Smooth muscle cell (in vitro differentiated cells): ENCODE measurements around the gene SLC26A8. TPM values are rescaled to one million over a fixed set of nuclear protein-coding genes. Genes with fewer than 3 reads are reported as not detected.

Experiments
- DNase-seq: peaks from one replicate; lab custom pipeline; 2025; ENCODE audit not compliant: unreplicated experiment; lab: John Stamatoyannopoulos, UW
- H2AFZ ChIP-seq: fragments of 200-600 bp; sonication (generic); 2 replicates; pipeline ENCODE4 v1.6.0; 2016; ENCODE audit warnings: antibody characterized with exemption, low read depth, mild to moderate bottlenecking
- H3F3A ChIP-seq: fragments of 200-600 bp; sonication (generic); 2 replicates; pipeline ENCODE4 v1.6.0; 2017; ENCODE audit warnings: antibody characterized with exemption, low read depth
- H3K27ac ChIP-seq: fragments of 200-600 bp; sonication (generic); 2 replicates; pipeline ENCODE4 v1.5.1; 2016; ENCODE audit warnings: low read depth, mild to moderate bottlenecking
- H3K27me3 ChIP-seq: fragments of 200-600 bp; sonication (generic); 2 replicates; pipeline ENCODE4 v1.6.1; 2016; ENCODE audit warnings: low read depth, mild to moderate bottlenecking
- H3K36me3 ChIP-seq: fragments of 200-600 bp; sonication (generic); 2 replicates; pipeline ENCODE4 v1.5.1; 2016; ENCODE audit warnings: low read depth
- H3K4me1 ChIP-seq: fragments of 200-600 bp; sonication (generic); 2 replicates; pipeline ENCODE4 v1.5.1; 2016; ENCODE audit warnings: low read depth
- H3K4me2 ChIP-seq: fragments of 200-600 bp; sonication (generic); 2 replicates; pipeline ENCODE4 v1.6.0; 2016; ENCODE audit warnings: mild to moderate bottlenecking
- H3K4me3 ChIP-seq: fragments of 200-600 bp; sonication (generic); 2 replicates; pipeline ENCODE4 v1.5.1; 2016; ENCODE audit warnings: mild to moderate bottlenecking
- H3K79me2 ChIP-seq: fragments of 200-600 bp; sonication (generic); 2 replicates; pipeline ENCODE4 v1.6.0; 2016; ENCODE audit warnings: low read depth, mild to moderate bottlenecking
- H3K9ac ChIP-seq: fragments of 200-600 bp; sonication (generic); 2 replicates; pipeline ENCODE4 v1.6.0; 2016; ENCODE audit warnings: low read depth
- H3K9me3 ChIP-seq: fragments of 200-600 bp; sonication (generic); replicated peaks from 2 replicates; pipeline ENCODE4 v1.5.1; 2016; ENCODE audit warnings: low read depth
- H4K20me1 ChIP-seq: fragments of 200-600 bp; sonication (generic); 2 replicates; pipeline ENCODE4 v1.6.0; 2016; ENCODE audit warnings: low read depth
- CTCF ChIP-seq: fragments of 200-600 bp; sonication (generic); IDR thresholded peaks from 2 replicates; pipeline ENCODE4 v1.5.1; 2017; ENCODE audit warnings: borderline replicate concordance, mild to moderate bottlenecking, antibody characterized with exemption; ENCODE audit not compliant: insufficient read depth, poor library complexity, severe bottlenecking
- WGBS: methylation state at CpG from one replicate; pipeline ENCODE4 v1.1.7; 2016; ENCODE audit warnings: low lambda C conversion rate; 5-methylcytosine and 5-hydroxymethylcytosine counted together
- polyA plus RNA-seq: library from polyadenylated mRNA; unstranded; fragments of >200 nt; fragmentation: Nextera tagmentation; extraction: Ambion mirVana; gene quantifications from 2 replicates; pipeline ENCODE4 v1.2.1, GENCODE V29; 2016
- total RNA-seq: library from RNA; depleted of rRNA; stranded (reverse); fragments of >200 nt; gene quantifications from 2 replicates; pipeline ENCODE4 v1.2.3, GENCODE V29; 2014

SLC26A8 gene
- total and polyA plus RNA-seq, 2 experiments from 2014 or later = 0.09 TPM; not detected in 1

- peaks cover 76% of the 10 kb centered on the region for H3K79me2 ChIP-seq
- H3K9me3 ChIP-seq = no peaks in the 10 kb centered on the region
- H2AFZ ChIP-seq = no peak overlapping the region
- no peaks in the 10 kb centered on the region for H3F3A ChIP-seq
- no peak for DNase-seq
- H3K27me3 ChIP-seq = no peaks in the 10 kb centered on the region
- H3K27ac ChIP-seq = peak overlapping the region; percentile 79
- no peak for TF ChIP-seq CTCF
- peak overlapping the region; percentile 0 for H3K4me2 ChIP-seq
- H3K4me1 ChIP-seq = peaks cover 4% of the 10 kb centered on the region
- H3K4me3 ChIP-seq = no peak overlapping the region
- H3K36me3 ChIP-seq = no peaks in the 10 kb centered on the region
- 76% methylated on average over 2 of the region's 2 CpGs for WGBS
- peaks cover 30% of the 10 kb centered on the region for H4K20me1 ChIP-seq
- H3K9ac ChIP-seq = no peak overlapping the region
These were observed 129.7 kb downstream of the SLC26A8 start for GRCh38 chr6:35894776-35895175.

Other genes with a start within 250 kb of the SLC26A8 start
- not detected in 2 replicates for gene CLPSL2, start 248.0 kb downstream of the SLC26A8 start, total RNA-seq
- 1.9 and 2.0 TPM in 2 replicates for gene CLPSL2, start 248.0 kb downstream of the SLC26A8 start, polyA plus RNA-seq
- not detected in 2 replicates for gene CLPSL1, start 243.6 kb downstream of the SLC26A8 start, total RNA-seq
- gene CLPSL1, start 243.6 kb downstream of the SLC26A8 start, polyA plus RNA-seq = not detected in 2 replicates
- gene CLPS, start 227.3 kb downstream of the SLC26A8 start, total RNA-seq = not detected in 2 replicates
- not detected in 2 replicates for gene CLPS, start 227.3 kb downstream of the SLC26A8 start, polyA plus RNA-seq
- not detected in 2 replicates for gene LHFPL5, start 219.3 kb downstream of the SLC26A8 start, total RNA-seq
- gene LHFPL5, start 219.3 kb downstream of the SLC26A8 start, polyA plus RNA-seq = not detected in 2 replicates
- gene SRPK1, start 103.5 kb downstream of the SLC26A8 start, total RNA-seq = 45.7 and 57.8 TPM in 2 replicates
- gene SRPK1, start 103.5 kb downstream of the SLC26A8 start, polyA plus RNA-seq = 28.2 and 33.8 TPM in 2 replicates
- gene MAPK14, start 3.2 kb upstream of the SLC26A8 start, total RNA-seq = 57.6 and 62.8 TPM in 2 replicates
- gene MAPK14, start 3.2 kb upstream of the SLC26A8 start, polyA plus RNA-seq = 28.0 and 29.3 TPM in 2 replicates
- 10.8 and 11.3 TPM in 2 replicates for gene MAPK13, start 105.9 kb upstream of the SLC26A8 start, total RNA-seq
- 8.4 and 16.8 TPM in 2 replicates for gene MAPK13, start 105.9 kb upstream of the SLC26A8 start, polyA plus RNA-seq
- gene BRPF3, start 172.1 kb upstream of the SLC26A8 start, total RNA-seq = 14.1 and 20.0 TPM in 2 replicates
- 8.9 and 10.8 TPM in 2 replicates for gene BRPF3, start 172.1 kb upstream of the SLC26A8 start, polyA plus RNA-seq
- 0.09 TPM in 1 of 2 replicates, not detected in the other for gene PNPLA1, start 245.4 kb upstream of the SLC26A8 start, total RNA-seq
- gene PNPLA1, start 245.4 kb upstream of the SLC26A8 start, polyA plus RNA-seq = not detected in 2 replicates